PC-9 (cell line): ENCODE results near the gene PREPL.

Experiments
- CTCF ChIP-seq: fragments of 200-600 bp; sonication (generic); conservative IDR thresholded peaks from 2 replicates; pipeline ENCODE4 v1.6.1; 2017; ENCODE audit warnings: mixed run types, antibody characterized with exemption, mild to moderate bottlenecking, moderate library complexity
- EZH2 ChIP-seq: fragments of 200-600 bp; sonication (generic); IDR thresholded peaks from 2 replicates; pipeline ENCODE4 v1.8.0; 2017; ENCODE audit warnings: antibody characterized with exemption, low read depth

GRCh38 chr2:44295113-44295512 is 66.2 kb downstream of the PREPL start:
- TF ChIP-seq CTCF (no peak), EZH2 (no peak)
